Type B pancreatic cell (in vitro differentiated cells): ENCODE data around the gene PACRG. TPM values are rescaled to one million over a fixed set of nuclear protein-coding genes. Genes with fewer than 3 reads are reported as not detected.

Source experiments
- DNase-seq: peaks from one replicate; pipeline ENCODE4 v3.0.0; 2021; ENCODE audit warnings: mixed read lengths; ENCODE audit not compliant: unreplicated experiment; ENCODE audit errors: extremely low spot score
- H3K27ac Mint-ChIP-seq: 2 replicates; pipeline ENCODE4 v1.8.0; 2021; ENCODE audit warnings: mild to moderate bottlenecking, mixed read lengths
- H3K27me3 Mint-ChIP-seq: 2 replicates; pipeline ENCODE4 v1.8.0; 2021; ENCODE audit warnings: mixed read lengths
- H3K36me3 Mint-ChIP-seq: 2 replicates; pipeline ENCODE4 v1.8.0; 2021; ENCODE audit warnings: mixed read lengths
- H3K4me1 Mint-ChIP-seq: one replicate; pipeline ENCODE4 v1.8.0; 2021; ENCODE audit warnings: mixed read lengths; ENCODE audit not compliant: unreplicated experiment
- H3K4me3 Mint-ChIP-seq: 2 replicates; pipeline ENCODE4 v1.8.0; 2021; ENCODE audit warnings: mild to moderate bottlenecking, mixed read lengths
- H3K9me3 Mint-ChIP-seq: 2 replicates; pipeline ENCODE4 v1.8.0; 2021; ENCODE audit warnings: mixed read lengths
- CTCF ChIP-seq: fragments of 200-600 bp; sonication (generic); conservative IDR thresholded peaks from 2 replicates; pipeline ENCODE4 v1.5.0; 2021; ENCODE audit warnings: antibody characterized with exemption, mild to moderate bottlenecking
- total RNA-seq: library from RNA; stranded (reverse); gene quantifications from 2 replicates; pipeline ENCODE4 v1.2.1, GENCODE V29; 2021; ENCODE audit warnings: low replicate concordance

Gene PACRG
- total RNA-seq, 1 donor from 2014 or later, result 5.6 TPM

GRCh38 chr6:162917506-162917905 lies 189.7 kb downstream of the PACRG start:
- H3K27ac Mint-ChIP-seq, result no peak overlapping the region
- no peak overlapping the region for H3K4me3 Mint-ChIP-seq
- peaks cover 3% of the 10 kb centered on the region for H3K36me3 Mint-ChIP-seq

DNA sequence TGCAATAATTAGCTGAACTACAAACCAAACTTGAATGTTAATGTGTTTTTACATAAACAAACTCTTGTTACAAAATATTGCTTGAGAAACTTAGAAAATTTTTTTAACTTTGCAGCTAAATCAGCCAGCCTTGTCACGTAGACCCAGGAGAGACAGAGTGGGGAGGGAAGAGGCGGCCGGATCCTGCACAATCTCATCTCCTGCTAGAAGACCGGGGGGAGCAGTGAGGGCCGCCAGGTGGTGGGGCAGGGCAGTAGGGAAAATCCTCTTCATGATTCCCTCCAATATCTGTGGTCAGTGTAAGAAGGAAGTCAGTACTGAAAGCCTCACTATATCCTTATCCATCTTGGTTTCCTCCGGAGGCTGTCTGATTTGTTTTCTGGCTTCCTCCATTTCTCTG lies 193.3 kb downstream of the PACRG start:
- no peak for DNase-seq
- Mint-ChIP-seq H3K27me3 (no peaks in the 10 kb centered on the region), H3K36me3 (no peaks in the 10 kb centered on the region), H3K4me3 (no peak overlapping the region), H3K27ac (no peak overlapping the region), H3K4me1 (peaks cover 5% of the 10 kb centered on the region), H3K9me3 (peaks cover 11% of the 10 kb centered on the region)
- no peak for TF ChIP-seq CTCF

More at GRCh38 chr6:162917506-162917905, 189.7 kb downstream of the PACRG start:
- Mint-ChIP-seq H3K4me1 (peaks cover 5% of the 10 kb centered on the region), H3K27me3 (no peaks in the 10 kb centered on the region), H3K9me3 (peaks cover 5% of the 10 kb centered on the region)
- TF ChIP-seq CTCF, result no peak
- DNase-seq, result no peak

DNA sequence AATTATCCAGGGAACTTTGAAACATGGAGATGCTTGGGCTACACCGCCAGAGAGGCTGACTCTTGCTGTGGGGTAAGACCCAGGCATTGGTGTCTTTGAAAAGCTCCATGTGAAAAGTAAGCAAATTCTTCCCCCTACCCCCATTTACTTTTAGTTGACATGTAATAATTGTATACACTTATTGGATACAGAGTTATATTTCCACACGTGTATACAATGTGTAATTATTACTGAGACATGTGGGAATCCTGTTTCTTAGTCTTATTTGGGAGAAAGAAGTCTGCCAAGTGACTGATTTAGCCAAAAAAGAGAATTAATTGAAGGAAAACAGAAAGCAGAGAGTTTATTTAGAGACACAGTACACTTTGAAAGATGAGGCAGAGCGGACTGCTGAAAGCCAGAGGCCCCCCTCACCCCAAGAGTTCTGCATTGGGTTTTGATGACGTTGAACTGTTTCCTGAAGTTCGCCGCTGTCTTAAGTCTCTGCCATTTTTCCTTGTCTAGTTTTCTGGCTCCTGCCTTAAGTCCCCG lies 193.8 kb downstream of the PACRG start:
- H3K27ac Mint-ChIP-seq, result no peak overlapping the region
- H3K4me1 Mint-ChIP-seq, result peaks cover 5% of the 10 kb centered on the region
- no peaks in the 10 kb centered on the region for H3K27me3 Mint-ChIP-seq
- no peak overlapping the region for H3K4me3 Mint-ChIP-seq
- H3K9me3 Mint-ChIP-seq, result peaks cover 7% of the 10 kb centered on the region
- TF ChIP-seq CTCF, result no peak
- H3K36me3 Mint-ChIP-seq, result no peaks in the 10 kb centered on the region
- DNase-seq, result no peak

DNA sequence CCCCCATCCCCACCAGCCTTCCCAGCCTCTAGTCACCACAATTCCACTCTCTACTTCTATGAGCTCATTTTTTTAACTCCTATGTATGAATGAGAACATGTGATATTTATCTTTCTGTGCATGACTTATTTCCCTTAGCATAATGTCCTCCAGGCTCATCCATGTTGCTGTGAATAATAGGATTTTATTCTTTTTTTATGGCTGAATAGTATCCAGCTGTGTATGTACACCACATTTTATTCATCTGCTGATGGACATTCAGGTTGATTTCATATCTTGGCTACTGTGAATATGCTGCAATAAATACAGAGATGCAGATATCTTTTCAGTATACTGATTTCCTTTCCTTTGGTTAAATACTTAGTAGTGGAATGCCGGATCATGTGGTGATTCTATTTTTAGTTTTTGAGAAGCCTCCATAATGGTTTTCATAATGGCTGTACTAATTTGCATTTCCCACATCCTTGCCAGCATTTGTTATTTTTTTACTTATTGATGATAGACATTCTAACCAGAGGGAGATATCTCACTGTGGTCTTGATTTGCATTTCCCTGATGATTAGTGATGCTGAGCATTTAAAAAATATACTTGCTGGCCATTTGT lies 194.9 kb downstream of the PACRG start:
- no peak overlapping the region for H3K4me3 Mint-ChIP-seq

DNA sequence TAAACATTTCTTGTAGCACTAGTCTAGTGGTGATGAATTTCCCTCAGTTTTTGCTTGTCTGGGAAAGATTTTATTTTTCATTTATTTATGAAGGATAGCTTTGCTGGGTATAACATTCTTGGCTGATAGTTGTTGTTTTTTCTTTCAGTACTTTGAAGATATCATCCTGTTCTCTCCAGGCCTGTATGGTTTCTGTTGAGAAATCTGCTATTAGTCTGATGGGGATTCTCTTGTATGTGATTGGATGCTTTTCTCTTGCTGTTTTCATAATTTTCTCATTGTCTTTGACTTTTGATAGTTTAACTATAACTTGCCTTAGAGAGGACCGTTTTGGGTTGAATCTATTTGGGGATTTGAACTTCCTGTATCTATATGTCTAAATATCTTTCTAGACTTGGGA lies 207.1 kb downstream of the PACRG start:
- no peak for DNase-seq
- H3K9me3 Mint-ChIP-seq, result peaks cover 5% of the 10 kb centered on the region
- no peak overlapping the region for H3K4me3 Mint-ChIP-seq
- H3K4me1 Mint-ChIP-seq, result no peaks in the 10 kb centered on the region
- no peak overlapping the region for H3K27ac Mint-ChIP-seq
- H3K36me3 Mint-ChIP-seq, result peaks cover 4% of the 10 kb centered on the region
- no peaks in the 10 kb centered on the region for H3K27me3 Mint-ChIP-seq
- no peak for TF ChIP-seq CTCF

More for the DNA sequence above, 194.9 kb downstream of the PACRG start:
- H3K4me1 Mint-ChIP-seq, result peaks cover under 1% of the 10 kb centered on the region
- no peak for TF ChIP-seq CTCF
- DNase-seq, result no peak
- H3K27me3 Mint-ChIP-seq, result no peaks in the 10 kb centered on the region
- no peak overlapping the region for H3K27ac Mint-ChIP-seq
- peaks cover 6% of the 10 kb centered on the region for H3K9me3 Mint-ChIP-seq
- H3K36me3 Mint-ChIP-seq, result no peaks in the 10 kb centered on the region
